GM21360 (cell line): Measurements from ENCODE around the gene P2RX6.
"Not testable (repeated sequence)": the region's sequence is repeated elsewhere in the genome, so short reads cannot be mapped to it uniquely, and the experiment has no call there.

Experiments
- ATAC-seq: cut with Tn5 transposase; IDR thresholded peaks from one replicate; pipeline ENCODE4 v1.9.1; 2021; ENCODE audit warnings: mild to moderate bottlenecking, moderate library complexity; ENCODE audit not compliant: unreplicated experiment

Gene P2RX6

DNA sequence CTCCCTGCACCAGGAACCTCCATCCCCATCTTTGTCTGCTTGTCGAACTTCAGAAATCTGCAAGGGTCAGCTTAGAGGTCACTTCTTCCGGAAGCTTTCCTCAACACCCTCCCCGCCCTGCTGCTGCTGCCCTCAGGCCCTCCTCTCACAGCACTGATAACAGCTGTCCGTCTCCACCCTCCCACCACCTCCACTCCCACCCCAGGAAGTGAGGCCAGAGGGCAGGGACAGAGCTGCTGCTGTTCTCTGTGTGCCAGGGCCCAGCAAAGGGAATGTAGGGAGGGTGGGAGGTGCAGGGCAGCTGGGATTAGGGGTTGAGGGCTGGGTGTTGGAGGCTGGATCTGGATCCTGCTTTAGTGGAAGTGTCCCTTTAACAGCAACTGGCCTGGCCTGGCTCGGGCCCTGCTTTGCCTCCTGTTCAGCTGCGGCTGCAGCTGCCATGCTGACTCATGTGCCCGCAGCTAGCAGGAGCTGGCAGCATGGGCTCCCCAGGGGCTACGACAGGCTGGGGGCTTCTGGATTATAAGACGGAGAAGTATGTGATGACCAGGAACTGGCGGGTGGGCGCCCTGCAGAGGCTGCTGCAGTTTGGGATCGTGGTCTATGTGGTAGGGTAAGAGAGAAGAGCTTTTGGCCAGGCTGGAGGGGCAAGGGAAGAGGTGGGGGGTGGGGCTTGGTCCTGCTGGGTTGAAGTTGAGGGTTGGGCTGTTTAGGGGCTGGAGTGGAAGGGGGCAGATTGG is at the start of gene P2RX6:
Gene P2RX6 (plus strand): TSS at position 440 of the 740 bp plus-strand sequence. CDS start 10 bp downstream, at position 450.
- no peak for ATAC-seq

DNA sequence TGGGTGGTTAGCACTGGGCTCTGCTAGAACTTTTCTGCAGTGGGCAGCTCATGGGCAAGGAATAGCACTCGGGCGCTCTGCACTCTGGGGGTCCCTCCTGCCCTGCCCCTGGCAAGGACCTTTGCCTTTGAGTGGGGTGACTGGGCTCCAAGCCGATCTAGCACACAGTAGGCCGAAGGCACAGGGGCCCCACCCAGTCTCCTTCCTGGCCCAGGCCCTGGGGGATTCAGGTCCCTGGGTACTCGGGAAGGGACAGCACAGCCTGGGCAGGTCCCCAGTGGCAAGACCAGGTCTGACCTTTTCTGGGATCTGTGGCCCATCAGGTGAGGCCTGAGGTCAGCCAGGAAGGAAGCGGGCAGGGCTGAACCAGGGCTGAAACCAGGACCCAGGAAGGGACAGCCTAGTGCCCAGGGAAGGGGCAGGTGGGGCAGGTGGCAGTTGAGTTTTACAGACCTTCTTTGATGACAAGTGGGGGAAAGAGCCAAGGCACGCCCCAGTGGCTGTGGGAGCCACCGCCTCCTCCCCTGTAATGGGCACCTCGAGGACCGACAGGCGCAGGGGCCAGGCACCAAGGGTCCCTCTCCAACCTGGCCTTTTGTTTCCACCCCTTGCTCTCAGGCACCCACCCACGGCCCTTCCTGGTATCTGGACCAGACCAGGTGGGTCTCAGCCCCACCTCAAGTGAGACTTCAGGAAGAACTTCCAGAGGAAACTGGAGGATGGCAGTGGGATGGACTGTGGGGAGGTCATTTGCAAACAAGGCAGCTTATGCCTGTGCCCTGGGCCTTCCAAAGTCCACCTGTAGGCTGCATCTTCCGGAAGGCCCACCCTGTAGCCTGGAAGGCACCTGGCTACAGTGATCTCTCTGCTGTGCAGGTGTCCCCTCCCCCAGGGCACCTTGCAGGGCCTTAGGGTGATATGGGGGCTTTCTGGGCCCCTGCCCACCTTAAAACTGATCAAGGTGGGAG is 48.8 kb upstream of the P2RX6 start:
- no peak for ATAC-seq

DNA sequence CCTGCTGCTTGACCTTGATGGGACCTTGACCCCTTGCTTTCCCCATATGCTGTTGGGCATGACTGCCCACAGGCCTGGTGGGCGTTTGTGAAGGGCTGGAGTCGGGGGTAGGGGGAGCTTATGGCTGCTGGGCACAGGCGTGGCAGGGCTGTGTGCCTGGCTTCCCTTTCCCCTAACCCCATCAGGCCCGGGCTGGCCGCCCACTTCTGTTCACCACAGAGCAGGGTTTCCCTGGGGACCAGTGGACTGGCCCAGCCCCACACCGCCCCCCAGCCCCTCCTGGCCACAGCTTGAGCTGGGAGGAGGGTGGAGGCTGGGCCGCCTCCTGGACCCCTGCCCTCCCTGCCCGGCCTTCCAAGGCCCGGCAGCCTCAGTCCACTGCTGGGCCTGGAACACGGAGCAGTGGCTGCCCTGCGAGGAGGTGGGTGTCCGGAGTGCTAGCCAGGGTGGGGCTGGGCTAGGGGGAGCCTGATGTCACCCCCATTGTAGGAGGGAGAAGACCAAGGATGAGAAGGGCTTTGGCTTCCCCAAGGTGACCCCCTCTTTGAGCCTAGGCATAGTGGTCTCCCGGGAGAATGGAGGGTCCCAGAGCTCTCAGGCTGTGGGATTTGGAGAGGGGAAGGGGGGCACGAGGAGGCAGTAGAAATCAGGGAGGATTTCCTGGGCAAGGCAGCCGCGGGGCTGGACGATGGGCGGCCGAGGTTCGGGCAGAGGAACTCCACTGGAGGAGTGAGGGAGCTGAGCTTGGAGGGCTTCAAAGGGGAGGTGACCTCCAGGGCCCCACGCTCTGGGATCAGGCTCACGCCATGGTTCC is 47.9 kb upstream of the P2RX6 start, which contains the start of gene AIFM3:
Gene AIFM3 (plus strand): TSS at position 373 of the 814 bp plus-strand sequence. CDS start 690 bp downstream, outside the sequence.
- ATAC-seq: no peak

DNA sequence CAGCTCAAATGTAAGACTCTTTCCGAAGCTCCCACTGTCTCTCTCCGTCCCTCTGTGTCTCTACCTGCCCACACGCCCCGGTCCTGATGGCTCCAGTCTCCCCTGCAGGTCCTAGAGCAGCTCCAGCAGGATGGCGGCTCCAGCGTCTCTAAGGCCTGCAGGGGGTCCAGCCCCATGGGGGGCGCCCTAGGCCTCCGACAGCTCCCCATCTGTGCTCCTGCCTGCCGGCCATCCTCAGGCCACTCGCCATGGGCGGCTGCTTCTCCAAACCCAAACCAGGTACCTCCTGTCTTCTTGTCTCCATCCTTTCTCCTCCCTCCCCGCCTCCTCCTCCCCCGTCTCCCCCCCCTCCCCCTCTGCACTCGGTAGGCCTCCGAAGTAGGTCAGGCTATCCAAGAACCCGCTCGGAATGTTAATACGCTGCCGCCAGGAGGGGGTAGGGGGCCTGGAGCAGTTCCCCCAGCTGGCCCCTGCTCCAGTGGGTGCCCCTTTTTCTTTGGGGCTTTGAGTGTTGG is 47.2 kb upstream of the P2RX6 start:
- no peak for ATAC-seq

DNA sequence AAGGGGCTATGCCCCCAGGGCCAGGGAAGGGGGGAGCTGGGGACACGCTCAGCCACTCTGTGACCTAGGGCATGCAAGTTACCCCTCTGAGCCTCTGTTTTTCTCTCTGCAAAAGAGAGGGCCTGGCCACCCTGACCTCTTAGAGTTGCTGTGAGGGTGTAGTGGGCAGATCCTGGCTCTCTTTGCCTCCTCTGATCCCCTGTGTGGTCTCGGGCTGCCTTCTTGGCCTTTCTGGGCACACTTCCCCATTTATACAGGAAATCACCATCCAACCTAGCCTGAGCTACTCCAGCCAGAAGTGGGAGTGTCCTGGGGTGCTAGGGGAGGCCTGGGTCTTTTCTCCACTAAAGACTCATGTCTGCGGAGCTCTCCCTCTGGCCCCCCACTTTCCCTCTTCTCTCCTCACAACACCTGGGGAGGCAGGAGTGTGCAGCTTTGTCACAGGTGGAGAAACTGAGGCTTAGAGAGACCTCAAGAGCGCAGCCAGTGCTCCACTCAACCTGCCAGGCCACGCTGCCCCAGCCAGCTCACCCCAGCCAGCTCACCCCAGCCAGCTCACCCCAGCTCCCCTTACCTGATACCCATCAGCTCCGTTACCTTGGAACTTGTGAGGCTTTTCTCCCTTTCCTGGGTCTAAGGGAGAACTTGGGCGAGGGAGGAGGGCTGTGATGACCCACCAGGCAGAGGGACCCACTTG is 46.5 kb upstream of the P2RX6 start:
- ATAC-seq: no peak

DNA sequence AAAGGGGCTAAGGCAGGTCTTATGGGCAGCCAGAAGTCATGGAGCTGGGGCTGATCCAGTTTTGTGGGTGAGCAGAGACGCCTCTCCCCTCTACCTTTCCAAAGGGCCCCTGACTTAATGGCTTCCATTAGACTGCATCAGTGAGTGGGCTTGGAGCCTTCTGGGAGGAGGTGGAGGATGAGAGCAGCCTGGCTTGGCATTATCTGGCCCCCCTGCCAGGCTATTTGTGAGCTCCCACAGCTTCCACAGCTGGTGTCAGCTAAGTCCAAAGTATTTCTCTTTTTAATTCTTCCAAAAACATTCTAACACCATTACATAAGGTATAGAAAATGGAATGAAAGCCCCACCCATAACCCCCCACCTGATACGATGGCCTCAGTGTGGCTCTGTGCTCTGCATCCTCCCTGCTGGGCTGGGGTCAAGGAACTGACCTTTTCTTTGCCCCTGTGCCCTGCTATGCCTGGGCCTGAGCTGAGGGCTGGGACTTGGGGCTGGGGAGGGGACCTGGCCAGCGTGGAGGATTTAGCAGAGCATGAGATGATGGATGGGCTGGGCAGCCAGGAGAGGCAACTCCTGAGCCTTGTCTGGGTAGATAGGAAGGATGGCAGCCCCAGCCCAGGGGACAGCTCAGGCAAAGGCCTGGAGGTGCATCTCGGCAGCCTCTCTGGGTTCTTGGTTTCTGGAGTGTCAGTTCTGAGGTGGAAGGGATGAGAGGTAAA is 43.9 kb upstream of the P2RX6 start:
- ATAC-seq: no peak

DNA sequence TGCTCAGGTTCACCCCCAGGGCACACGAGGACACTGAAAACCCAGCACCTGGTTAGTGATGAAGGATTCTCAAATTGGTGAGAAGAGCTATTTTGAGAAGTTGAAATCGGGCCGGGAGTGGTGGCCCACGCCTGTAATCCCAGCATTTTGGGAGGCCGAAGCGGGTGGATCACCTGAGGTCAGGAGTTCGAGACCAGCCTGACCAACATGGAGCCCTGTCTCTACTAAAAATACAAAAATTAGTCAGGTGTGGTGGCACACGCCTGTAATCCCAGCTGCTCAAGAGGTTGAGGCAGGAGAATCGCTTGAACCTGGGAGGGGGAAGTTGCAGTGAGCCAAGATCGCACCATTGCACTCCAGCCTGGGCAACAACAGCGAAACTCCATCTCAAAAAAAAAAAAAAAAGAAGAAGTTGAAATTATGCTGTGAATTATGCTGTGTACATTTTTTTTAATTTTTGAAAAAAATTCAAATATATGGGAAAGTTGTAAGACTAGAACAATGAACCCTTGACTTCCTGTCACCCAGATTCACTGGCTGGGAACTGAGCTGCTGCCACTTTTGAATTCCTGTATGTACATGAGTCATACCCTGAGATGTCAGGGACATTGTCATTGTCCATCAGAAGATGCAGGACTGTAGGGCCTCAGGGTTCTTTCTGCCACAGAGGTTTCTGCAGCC is 42.8 kb upstream of the P2RX6 start:
- ATAC-seq: not testable (repeated sequence)

DNA sequence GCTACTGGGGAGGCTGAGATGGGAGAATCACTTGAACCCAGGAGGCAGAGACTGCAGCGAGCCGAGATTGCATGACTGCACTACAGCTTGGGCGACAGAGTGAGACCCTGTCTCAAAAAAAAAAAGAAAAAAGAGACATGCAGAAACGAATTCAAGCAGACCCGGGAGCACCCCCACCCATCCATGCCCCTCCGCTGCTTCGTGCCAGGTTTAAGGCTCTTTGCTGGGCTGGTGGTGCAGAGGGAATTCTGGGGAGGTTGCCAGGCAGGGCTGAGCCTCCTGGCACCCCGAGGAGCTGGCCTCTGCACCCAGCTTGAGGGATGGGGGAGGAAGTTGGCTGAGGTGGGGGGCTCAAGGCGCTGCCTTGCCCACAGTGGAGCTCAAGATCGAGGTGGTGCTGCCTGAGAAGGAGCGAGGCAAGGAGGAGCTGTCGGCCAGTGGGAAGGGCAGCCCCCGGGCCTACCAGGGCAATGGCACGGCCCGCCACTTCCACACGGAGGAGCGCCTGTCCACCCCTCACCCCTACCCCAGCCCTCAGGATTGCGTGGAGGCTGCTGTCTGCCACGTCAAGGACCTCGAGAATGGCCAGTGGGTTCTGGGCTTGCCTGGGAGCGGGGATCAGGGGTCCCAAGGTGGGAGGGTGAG is 41.9 kb upstream of the P2RX6 start:
- ATAC-seq: no peak

DNA sequence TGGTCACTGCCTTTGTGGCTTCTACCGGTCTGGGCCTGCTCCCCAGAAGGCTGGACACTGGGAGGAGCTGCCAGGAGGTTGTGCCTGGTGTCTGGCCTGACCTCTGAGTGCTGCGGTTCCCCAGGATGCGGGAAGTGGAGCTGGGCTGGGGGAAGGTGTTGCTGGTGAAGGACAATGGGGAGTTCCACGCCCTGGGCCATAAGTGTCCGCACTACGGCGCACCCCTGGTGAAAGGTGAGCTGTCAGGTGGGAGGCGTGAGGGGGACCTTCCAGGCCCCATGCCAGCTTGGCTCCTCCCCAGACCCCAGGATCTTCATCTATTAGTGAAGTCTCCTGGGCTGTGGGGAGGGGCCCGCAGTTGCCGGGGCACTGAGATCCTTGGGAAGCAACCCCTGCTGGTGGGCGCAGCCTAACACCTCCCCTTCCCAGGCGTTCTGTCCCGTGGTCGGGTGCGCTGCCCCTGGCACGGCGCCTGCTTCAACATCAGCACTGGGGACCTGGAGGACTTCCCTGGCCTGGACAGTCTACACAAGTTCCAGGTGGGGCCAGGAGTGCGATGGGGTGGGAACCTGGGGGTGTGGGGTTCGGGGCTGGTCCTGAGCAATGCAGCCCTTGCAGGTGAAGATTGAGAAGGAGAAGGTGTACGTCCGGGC is 41.2 kb upstream of the P2RX6 start:
- ATAC-seq: no peak

DNA sequence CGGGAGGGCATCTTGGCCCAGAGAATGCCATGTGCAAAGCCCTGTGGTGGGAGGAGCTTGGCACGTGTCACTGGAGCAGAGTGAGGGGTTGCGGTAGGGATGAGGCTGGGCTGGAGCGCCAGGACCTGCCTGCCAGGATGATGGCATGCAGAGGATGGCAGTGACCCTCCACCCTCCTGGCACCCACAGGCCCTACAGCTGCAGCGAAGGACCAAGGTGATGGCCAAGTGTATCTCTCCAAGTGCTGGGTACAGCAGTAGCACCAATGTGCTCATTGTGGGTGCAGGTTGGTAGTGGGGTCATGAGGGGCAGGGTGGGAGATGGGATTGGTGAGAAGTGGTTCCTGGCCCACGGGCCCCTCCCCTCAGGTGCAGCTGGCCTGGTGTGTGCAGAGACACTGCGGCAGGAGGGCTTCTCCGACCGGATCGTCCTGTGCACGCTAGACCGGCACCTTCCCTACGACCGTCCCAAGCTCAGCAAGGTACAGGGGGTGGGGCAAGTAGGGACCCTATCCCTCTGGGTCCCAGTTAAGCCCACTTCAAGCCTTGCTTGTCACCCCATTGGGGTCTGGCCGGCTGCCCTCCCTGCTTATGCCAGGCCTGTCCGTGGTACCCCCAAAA is 40.5 kb upstream of the P2RX6 start:
- no peak for ATAC-seq

DNA sequence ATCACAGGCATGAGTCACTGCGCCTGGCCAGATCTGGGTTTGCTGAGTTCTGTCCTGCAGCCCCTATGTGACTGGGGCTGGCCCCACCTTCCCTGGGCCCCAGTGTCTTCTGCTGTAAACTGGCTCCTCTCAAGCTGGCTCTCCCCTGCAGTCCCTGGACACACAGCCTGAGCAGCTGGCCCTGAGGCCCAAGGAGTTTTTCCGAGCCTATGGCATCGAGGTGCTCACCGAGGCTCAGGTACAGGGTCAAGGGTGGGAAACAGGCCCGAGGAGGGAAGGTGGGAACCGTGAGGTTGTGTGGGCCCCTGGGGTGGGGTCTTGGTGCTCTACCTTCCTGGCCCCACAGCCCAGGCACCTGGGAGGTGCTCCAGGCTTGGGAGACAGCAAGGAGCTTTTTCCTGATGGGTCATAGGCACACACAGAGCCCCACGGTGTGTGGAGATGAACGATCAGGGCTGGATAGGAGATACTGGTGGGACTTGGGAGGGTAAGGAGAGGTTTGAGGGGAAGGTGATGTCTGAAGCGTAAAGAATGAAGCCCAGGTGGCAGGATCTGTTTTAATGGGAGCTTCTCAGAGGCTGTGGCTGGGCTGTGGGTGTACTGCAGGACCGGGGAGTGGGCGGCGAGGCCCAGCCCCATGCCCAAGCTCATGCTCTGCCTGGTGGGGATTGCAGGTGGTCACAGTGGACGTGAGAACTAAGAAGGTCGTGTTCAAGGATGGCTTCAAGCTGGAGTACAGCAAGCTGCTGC is 39.2 kb upstream of the P2RX6 start:
- ATAC-seq: no peak

DNA sequence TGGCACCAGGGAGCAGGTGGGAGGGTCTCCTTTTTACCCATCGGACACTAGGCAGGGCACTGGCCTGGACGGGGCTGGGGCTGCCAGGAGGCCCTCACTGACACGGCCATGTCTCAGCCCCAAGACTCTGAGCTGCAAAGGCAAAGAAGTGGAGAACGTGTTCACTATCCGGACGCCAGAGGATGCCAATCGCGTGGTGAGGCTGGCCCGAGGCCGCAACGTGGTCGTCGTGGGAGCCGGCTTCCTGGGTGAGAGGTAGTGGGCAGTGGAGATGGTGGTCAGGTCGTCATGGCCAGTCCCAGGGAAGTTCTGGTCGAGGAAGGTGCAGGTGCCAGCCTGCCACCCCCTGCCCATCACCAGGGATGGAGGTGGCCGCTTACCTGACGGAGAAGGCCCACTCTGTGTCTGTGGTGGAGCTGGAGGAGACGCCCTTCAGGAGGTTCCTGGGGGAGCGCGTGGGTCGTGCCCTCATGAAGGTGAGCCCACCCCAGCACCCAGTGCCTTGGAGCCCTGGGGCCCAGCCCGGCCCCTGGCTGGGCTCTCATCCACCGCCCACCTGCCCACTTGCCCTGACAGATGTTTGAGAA is 38.6 kb upstream of the P2RX6 start:
- no peak for ATAC-seq

DNA sequence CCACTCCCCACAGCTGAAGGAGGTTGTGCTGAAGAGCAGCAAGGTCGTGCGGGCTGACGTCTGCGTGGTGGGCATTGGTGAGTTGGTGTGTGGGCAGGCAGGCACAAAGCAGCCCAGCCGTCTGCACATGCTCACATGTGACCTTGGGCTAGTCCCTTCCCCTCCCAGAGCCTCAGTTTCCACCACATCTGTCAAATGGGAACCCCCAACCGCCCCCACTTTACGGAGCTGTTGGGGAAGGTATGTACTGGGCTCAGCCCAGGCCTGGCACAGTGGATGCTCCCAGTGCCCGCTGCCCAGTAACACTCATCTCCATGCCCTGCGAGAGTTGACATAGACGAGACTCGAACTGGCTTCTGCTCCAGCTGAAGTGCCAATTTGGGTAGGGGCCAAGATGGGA is 37.9 kb upstream of the P2RX6 start:
- ATAC-seq: no peak

DNA sequence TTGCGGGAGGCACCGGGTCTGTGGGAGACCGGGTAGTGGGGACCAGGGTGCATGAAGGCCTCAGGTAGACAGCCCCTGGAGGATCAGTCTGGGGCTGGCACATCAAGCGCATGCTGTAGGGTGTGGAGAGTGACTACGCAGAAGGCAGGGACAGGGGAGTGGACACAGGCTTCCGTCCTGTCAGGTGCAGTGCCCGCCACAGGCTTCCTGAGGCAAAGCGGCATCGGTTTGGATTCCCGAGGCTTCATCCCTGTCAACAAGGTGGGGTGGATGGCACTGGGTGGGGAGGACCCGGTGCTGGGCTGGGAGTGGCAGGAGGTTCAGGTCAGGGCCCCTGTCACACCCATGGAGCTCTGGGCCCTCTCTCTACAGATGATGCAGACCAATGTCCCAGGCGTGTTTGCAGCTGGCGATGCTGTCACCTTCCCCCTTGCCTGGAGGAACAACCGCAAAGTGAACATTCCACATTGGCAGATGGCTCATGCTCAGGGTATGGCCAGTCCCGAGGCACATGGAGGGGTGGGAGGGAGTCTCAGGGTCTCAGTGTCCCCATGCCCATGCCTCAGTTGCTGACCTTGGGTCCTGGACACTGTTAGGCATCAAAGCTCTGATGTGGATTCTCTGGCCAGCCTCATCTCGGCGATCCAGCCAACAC is 37.3 kb upstream of the P2RX6 start:
- no peak for ATAC-seq

DNA sequence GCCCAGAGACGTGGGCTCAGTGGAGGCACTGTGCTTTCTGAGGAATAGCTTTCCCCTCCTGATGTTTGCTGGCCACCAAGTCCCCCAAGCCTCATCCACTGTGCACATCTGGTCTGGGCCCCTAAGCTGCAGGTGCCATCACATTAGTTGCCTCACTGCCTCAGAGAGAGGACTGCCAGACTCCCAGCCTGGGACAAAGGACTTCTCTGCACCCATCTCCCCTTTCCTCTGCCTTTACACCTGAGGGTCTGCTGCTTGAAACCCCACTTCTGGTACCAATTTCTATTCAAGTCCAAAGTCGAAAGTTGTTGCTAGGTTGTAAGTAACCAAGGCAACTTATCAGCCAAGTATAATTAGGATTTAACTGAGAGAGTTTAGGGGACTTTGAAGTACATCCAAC is 36.5 kb upstream of the P2RX6 start:
- no peak for ATAC-seq

DNA sequence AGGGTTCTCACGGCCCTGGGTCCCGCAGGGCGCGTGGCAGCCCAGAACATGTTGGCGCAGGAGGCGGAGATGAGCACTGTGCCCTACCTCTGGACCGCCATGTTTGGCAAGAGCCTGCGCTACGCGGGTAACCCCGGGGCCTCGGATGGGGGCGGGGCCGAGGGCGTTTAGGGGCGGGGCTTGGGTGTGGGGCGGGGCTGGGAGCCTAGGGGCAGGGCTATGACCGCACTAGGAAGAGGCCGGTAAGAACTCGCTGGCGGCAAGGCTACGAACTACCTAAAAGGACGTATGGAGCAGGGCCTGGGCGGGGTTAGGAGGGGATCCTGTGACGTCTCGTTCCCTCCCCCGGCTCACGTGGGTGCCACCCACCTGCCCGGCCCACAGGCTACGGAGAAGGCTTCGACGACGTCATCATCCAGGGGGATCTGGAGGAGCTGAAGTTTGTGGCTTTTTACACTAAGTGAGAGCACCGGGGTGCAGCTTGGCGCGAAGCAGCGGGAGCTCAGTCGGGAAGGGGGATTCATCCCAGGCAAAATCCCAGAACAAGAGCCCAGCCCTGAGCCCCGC is 35.6 kb upstream of the P2RX6 start:
- no peak for ATAC-seq
